Measurements from ENCODE around the gene FBXL17.

Gene FBXL17

DNA sequence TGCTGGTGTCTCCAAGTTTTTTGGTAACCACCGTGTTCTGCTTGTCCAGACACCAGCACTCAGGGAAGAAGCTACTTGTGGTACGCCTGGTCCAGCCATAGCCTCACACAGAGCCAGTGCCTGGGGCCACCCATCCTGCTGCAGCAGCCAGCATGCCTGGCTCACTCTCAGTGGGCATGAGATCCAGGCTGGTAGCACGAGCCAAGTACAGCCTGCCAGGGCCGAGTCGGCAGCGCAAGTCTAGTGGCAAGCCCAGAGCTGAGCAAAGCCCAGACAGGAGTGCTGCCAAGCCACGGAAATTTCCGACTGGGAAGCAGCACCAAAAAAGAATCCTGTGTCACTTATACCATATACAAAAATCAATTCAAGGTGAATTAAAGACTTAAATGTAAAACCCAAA lies 36.3 kb upstream of the FBXL17 start:
- H3K9me3 ChIP-seq (ENCODE audit: control insufficient read depth, insufficient read depth, low read depth, low read length), result no peaks in the 10 kb centered on the region
- H3K4me3 ChIP-seq (ENCODE audit: low read depth, low read length), result no peak overlapping the region
- H3K27ac ChIP-seq (ENCODE audit: extremely low read depth, low read depth, low read length), result no peak overlapping the region
- ChIA-PET POLR2A (no interaction called here), CTCF (no interaction called here)
- no peaks in the 10 kb centered on the region for H3K36me3 ChIP-seq (ENCODE audit: control insufficient read depth in 2 of 2, insufficient read depth in 1 of 2, low read length in 2 of 2)
- no peaks in the 10 kb centered on the region; the same call in 1 of the 2 replicates for H3K4me1 ChIP-seq (ENCODE audit: control insufficient read depth, insufficient read depth, low read length)
- TF ChIP-seq ZNF544 (tag by site-specific recombination; IDR thresholded peaks at IDR 0.05), result no peak
- no peak for TF ChIP-seq ZNF266 (tag by site-specific recombination; IDR thresholded peaks at IDR 0.05; ENCODE audit: low read depth)
- no peak for TF ChIP-seq ZNF16 (tag by site-specific recombination; IDR thresholded peaks at IDR 0.05; ENCODE audit: low read depth)
- TF ChIP-seq ZNF24 (tag by site-specific recombination; IDR thresholded peaks at IDR 0.05), result no peak
- no peak for TF ChIP-seq SCRT2 (tag by site-specific recombination; IDR thresholded peaks at IDR 0.05)
- TF ChIP-seq ZNF19 (tag by site-specific recombination; IDR thresholded peaks at IDR 0.05; ENCODE audit: low read depth), result no peak
- TF ChIP-seq SCRT1 (tag by site-specific recombination; IDR thresholded peaks at IDR 0.05; ENCODE audit: borderline replicate concordance), result no peak

DNA sequence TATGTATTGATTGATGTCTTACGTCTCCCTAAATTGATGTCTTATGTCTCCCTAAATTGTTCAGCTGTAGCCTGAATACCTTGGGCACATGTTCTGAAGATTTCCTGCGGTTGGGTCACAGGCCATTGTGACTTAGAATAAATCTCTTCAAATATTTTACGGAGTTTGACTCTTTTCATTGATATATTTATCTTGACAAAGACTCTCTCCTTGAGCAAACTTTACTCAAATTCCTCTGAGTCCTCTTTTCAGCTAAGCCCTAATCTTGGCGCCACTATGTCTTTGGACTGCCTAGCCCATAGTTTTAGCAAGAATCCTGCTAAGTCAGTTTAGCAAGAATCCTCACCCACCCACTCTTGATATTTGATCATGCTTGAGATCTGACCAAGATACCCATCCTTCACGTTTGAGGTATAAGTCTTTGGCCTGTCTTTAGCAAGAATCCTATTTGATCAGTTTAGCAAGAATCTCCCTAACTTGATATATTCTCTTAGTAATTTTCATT lies 35.3 kb upstream of the FBXL17 start:
- ChIA-PET CTCF (interaction anchor here (0.6 to 0.7 kb wide), 2 partner anchors 156 to 166 kb away, joined by 3 read pairs; no protein-coding TSS in a partner anchor), POLR2A (no interaction called here)
- Histone ChIP-seq H3K4me1 (ENCODE audit: control insufficient read depth, insufficient read depth, low read length) (no peaks in the 10 kb centered on the region; the same call in 1 of the 2 replicates), H3K27ac (ENCODE audit: extremely low read depth, low read depth, low read length) (no peak overlapping the region), H3K36me3 (ENCODE audit: control insufficient read depth in 2 of 2, insufficient read depth in 1 of 2, low read length in 2 of 2) (no peaks in the 10 kb centered on the region), H3K4me3 (ENCODE audit: low read depth, low read length) (no peak overlapping the region), H3K9me3 (ENCODE audit: control insufficient read depth, insufficient read depth, low read depth, low read length) (no peaks in the 10 kb centered on the region)
- no peak for TF ChIP-seq FEZF1 (tag by site-specific recombination; IDR thresholded peaks at IDR 0.05)
- TF ChIP-seq ZNF19 (tag by site-specific recombination; IDR thresholded peaks at IDR 0.05; ENCODE audit: low read depth), result no peak
- no peak for TF ChIP-seq ZNF529 (tag by site-specific recombination; IDR thresholded peaks at IDR 0.05; ENCODE audit: insufficient replicate concordance)
- TF ChIP-seq ZNF449 (tag by site-specific recombination; IDR thresholded peaks at IDR 0.05), result no peak
- TF ChIP-seq, protein P1, sequence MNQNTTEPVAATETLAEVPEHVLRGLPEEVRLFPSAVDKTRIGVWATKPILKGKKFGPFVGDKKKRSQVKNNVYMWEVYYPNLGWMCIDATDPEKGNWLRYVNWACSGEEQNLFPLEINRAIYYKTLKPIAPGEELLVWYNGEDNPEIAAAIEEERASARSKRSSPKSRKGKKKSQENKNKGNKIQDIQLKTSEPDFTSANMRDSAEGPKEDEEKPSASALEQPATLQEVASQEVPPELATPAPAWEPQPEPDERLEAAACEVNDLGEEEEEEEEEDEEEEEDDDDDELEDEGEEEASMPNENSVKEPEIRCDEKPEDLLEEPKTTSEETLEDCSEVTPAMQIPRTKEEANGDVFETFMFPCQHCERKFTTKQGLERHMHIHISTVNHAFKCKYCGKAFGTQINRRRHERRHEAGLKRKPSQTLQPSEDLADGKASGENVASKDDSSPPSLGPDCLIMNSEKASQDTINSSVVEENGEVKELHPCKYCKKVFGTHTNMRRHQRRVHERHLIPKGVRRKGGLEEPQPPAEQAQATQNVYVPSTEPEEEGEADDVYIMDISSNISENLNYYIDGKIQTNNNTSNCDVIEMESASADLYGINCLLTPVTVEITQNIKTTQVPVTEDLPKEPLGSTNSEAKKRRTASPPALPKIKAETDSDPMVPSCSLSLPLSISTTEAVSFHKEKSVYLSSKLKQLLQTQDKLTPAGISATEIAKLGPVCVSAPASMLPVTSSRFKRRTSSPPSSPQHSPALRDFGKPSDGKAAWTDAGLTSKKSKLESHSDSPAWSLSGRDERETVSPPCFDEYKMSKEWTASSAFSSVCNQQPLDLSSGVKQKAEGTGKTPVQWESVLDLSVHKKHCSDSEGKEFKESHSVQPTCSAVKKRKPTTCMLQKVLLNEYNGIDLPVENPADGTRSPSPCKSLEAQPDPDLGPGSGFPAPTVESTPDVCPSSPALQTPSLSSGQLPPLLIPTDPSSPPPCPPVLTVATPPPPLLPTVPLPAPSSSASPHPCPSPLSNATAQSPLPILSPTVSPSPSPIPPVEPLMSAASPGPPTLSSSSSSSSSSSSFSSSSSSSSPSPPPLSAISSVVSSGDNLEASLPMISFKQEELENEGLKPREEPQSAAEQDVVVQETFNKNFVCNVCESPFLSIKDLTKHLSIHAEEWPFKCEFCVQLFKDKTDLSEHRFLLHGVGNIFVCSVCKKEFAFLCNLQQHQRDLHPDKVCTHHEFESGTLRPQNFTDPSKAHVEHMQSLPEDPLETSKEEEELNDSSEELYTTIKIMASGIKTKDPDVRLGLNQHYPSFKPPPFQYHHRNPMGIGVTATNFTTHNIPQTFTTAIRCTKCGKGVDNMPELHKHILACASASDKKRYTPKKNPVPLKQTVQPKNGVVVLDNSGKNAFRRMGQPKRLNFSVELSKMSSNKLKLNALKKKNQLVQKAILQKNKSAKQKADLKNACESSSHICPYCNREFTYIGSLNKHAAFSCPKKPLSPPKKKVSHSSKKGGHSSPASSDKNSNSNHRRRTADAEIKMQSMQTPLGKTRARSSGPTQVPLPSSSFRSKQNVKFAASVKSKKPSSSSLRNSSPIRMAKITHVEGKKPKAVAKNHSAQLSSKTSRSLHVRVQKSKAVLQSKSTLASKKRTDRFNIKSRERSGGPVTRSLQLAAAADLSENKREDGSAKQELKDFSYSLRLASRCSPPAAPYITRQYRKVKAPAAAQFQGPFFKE (tag by site-specific recombination; IDR thresholded peaks at IDR 0.05; ENCODE audit: borderline replicate concordance), result no peak
- TF ChIP-seq ZNF423 (tag by site-specific recombination; IDR thresholded peaks at IDR 0.05), result no peak
- no peak for TF ChIP-seq ZNF692 (tag by site-specific recombination; IDR thresholded peaks at IDR 0.05)
- TF ChIP-seq ZNF112 (tag by site-specific recombination; IDR thresholded peaks at IDR 0.05), result no peak
- no peak for TF ChIP-seq ZFP37 (tag by site-specific recombination; IDR thresholded peaks at IDR 0.05)
- TF ChIP-seq SCRT2 (tag by site-specific recombination; IDR thresholded peaks at IDR 0.05), result no peak
- TF ChIP-seq GLIS1 (tag by site-specific recombination; IDR thresholded peaks at IDR 0.05), result no peak
- no peak for TF ChIP-seq ZNF24 (tag by site-specific recombination; IDR thresholded peaks at IDR 0.05)
- TF ChIP-seq ZBTB8A (tag by site-specific recombination; IDR thresholded peaks at IDR 0.05), result no peak
- TF ChIP-seq HOXA7 (CRISPR knock-in tag; IDR thresholded peaks at IDR 0.05; ENCODE audit: borderline replicate concordance), result no peak
